ENCODE results near the gene KCNRG. TPM values are rescaled to one million over a fixed set of nuclear protein-coding genes. Genes with fewer than 3 reads are reported as not detected.
"Not testable (repeated sequence)": the region's sequence is repeated elsewhere in the genome, so short reads cannot be mapped to it uniquely, and the experiment has no call there.

KCNRG gene
- total RNA-seq, 1 experiment from 2014 or later, result 1.9 TPM

DNA sequence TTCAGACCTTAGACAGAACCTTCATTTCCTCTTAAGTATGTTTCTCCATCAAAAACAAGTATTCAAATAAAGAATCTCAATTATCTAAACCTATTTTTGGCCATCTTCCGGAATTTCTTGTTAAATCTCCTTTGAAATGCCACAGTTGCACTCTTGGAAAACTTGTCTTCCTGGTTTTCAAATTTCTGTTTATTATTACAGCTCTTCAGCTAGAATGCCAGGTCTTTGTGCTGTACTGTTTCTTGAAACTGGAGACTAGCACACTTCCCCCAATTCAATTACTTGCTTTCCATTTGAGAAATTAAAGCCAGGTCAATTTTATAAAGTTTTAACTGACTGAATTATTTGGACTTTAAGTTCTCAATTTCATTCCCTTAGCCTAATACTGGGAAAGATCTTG is 10.2 kb downstream of the KCNRG start:
- peak in 1 of 2 experiments; percentile 16 for DNase-seq (ENCODE audit: low read depth in 1 of 2, low spot score in 2 of 2)
- Histone ChIP-seq H3K36me3 (peaks cover 19% of the 10 kb centered on the region), H3K4me3 (no peak overlapping the region), H3K4me1 (replicated peaks) (peaks cover 12% of the 10 kb centered on the region), H3K27ac (no peak overlapping the region), H3K27me3 (replicated peaks) (no peaks in the 10 kb centered on the region), H3K9me3 (replicated peaks) (no peaks in the 10 kb centered on the region)

DNA sequence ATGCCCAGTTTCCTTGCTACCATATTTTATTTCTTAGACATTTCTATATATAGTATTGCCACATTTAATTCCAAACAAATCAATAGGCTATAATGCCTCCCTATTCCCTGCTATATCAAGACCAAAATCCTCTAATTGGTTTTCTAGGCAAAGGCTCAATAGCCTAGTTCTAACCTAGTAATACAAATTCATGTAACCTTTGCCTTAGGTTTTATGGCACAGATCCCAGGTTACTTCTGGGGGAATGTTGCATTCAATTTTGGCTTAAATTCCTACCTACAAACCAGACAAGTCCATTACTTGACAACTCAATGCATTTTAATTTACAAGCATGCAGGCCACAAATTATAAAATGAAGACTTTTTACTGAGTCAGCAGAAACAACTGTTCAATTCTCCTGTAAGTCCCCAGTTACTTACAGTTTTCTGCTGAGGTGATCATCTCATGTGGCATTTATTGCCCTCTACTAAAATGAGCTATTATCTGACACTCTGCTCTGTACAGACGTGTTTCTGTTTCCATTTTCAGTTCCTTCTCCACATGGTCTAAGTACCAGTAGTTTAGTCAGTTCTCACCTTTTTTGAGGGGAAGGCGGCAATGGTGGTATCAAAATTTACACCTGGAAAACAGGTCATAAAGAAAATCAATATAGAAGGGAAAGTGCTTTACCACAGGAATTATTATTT is 11.7 kb downstream of the KCNRG start:
- Histone ChIP-seq H3K9me3 (replicated peaks) (no peaks in the 10 kb centered on the region), H3K27ac (no peak overlapping the region), H3K36me3 (peaks cover 11% of the 10 kb centered on the region; the same call in 1 of the 2 replicates), H3K4me3 (no peak overlapping the region), H3K4me1 (replicated peaks) (peaks cover 12% of the 10 kb centered on the region), H3K27me3 (replicated peaks) (no peaks in the 10 kb centered on the region)
- no peak for DNase-seq (ENCODE audit: low read depth in 1 of 2, low spot score in 2 of 2)

GRCh38 chr13:50030315-50030714 is 15.1 kb downstream of the KCNRG start:
- Histone ChIP-seq H3K4me1 (replicated peaks) (peaks cover 11% of the 10 kb centered on the region), H3K27me3 (replicated peaks) (no peaks in the 10 kb centered on the region), H3K4me3 (no peak overlapping the region), H3K9me3 (replicated peaks) (no peaks in the 10 kb centered on the region), H3K36me3 (peaks cover 6% of the 10 kb centered on the region; the same call in 1 of the 2 replicates), H3K27ac (no peak overlapping the region)
- DNase-seq (ENCODE audit: low read depth in 1 of 2, low spot score in 2 of 2), result no peak

DNA sequence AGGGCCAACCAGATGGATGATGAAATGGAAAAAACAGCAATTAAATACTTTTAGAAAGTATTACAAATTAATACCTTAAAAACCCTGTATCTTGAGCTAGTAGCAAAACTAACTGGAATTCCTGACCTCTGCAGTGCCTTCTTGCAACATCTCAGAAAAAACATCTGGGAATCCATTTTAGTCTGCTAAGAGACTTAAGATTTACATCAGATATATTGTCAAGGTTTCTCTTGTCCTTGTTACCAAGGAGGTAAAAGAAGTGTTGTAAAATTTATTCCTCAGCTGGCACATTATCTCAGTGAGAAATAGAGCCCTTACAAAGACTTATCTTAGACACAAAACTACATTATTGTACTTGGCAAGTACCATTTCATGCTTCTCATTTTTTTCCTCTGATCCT is 18.5 kb downstream of the KCNRG start:
- no peaks in the 10 kb centered on the region for H3K4me1 ChIP-seq (replicated peaks)
- H3K4me3 ChIP-seq, result no peak overlapping the region
- no peaks in the 10 kb centered on the region for H3K9me3 ChIP-seq (replicated peaks)
- H3K27me3 ChIP-seq (replicated peaks), result no peaks in the 10 kb centered on the region
- no peak for DNase-seq (ENCODE audit: low read depth in 1 of 2, low spot score in 2 of 2)
- no peak overlapping the region for H3K27ac ChIP-seq
- no peaks in the 10 kb centered on the region for H3K36me3 ChIP-seq

DNA sequence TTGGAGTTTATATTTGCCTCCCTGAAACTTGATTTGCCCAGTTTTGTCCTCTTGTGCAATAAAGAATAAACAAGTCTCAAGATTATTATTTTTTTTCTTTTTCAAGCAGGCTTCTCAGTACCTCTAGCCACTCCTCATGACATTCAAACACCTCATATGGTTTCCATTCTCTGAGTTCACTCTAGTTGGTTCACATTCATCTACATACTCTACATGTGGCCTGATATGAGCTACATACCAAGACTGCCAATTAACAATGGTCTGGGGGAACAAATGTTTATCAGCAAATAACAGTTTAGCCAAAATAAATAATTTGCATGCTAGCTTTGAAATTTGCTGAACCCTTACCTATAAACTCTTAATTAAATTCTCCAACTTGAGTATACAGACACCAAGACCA is 22.5 kb downstream of the KCNRG start:
- peaks cover 28% of the 10 kb centered on the region for H3K36me3 ChIP-seq
- no peaks in the 10 kb centered on the region for H3K27me3 ChIP-seq (replicated peaks)
- H3K9me3 ChIP-seq (replicated peaks), result no peaks in the 10 kb centered on the region
- no peak for DNase-seq (ENCODE audit: low read depth in 1 of 2, low spot score in 2 of 2)
- H3K4me3 ChIP-seq, result no peak overlapping the region
- H3K4me1 ChIP-seq (replicated peaks), result no peaks in the 10 kb centered on the region
- H3K27ac ChIP-seq, result no peak overlapping the region

DNA sequence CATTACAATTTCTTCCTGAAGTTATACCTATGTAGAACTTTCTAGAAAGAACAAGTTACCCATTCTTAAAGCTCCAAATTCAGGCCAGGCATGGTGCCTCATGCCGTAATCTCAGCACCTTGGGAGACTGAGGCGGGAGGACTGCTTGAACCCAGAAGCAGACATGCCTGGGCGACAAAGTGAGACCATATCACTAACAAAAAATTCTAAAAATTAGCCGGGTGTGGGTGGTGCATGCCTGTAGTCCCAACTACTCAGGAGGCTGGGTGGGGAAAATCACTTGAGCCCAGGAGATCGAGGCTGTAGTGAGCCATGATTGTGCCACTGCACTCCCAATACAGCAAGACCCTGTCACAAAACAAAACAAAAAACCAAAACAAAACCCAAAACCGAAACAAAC is 23.0 kb downstream of the KCNRG start:
- Histone ChIP-seq H3K4me1 (replicated peaks) (no peaks in the 10 kb centered on the region), H3K27ac (no peak overlapping the region), H3K27me3 (replicated peaks) (no peaks in the 10 kb centered on the region), H3K9me3 (replicated peaks) (no peaks in the 10 kb centered on the region), H3K4me3 (no peak overlapping the region), H3K36me3 (peaks cover 32% of the 10 kb centered on the region)
- DNase-seq (ENCODE audit: low read depth in 1 of 2, low spot score in 2 of 2), result no peak

DNA sequence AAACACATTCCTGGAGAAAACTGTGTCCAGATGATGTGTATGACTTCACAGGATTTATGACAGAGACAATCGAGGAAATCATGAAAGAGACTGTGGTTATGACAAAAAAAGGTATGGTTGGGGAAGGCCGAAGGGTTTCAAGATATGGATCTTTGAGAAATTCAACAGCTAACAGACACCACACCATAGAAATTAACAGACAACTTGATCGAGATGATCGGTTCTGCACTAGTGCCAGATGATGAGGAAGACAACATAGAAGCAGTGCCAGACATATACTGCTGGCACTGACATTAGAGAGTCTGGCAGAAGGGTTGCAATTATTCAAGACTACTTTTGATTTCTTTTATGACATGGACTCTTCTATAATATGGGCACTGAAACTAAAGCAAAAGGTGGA is 37.2 kb downstream of the KCNRG start:
- peaks cover 75% of the 10 kb centered on the region for H3K36me3 ChIP-seq
- no peak for DNase-seq (ENCODE audit: low read depth in 1 of 2, low spot score in 2 of 2)
- peaks cover 6% of the 10 kb centered on the region; the same call in 1 of the 2 replicates for H3K4me1 ChIP-seq (replicated peaks)

GRCh38 chr13:50053844-50054243 is 38.6 kb downstream of the KCNRG start:
- H3K27ac ChIP-seq, result no peak overlapping the region
- DNase-seq (ENCODE audit: low read depth in 1 of 2, low spot score in 2 of 2), result no peak
- peaks cover 73% of the 10 kb centered on the region for H3K36me3 ChIP-seq
- no peaks in the 10 kb centered on the region for H3K9me3 ChIP-seq (replicated peaks)
- H3K4me3 ChIP-seq, result no peak overlapping the region
- no peaks in the 10 kb centered on the region for H3K27me3 ChIP-seq (replicated peaks)
- peaks cover 6% of the 10 kb centered on the region; the same call in 1 of the 2 replicates for H3K4me1 ChIP-seq (replicated peaks)

More for the DNA sequence above, 37.2 kb downstream of the KCNRG start:
- no peak overlapping the region for H3K4me3 ChIP-seq
- peak overlapping the region; percentile 18; the same call in 1 of the 2 replicates for H3K27ac ChIP-seq
- no peaks in the 10 kb centered on the region for H3K27me3 ChIP-seq (replicated peaks)
- H3K9me3 ChIP-seq (replicated peaks), result no peaks in the 10 kb centered on the region

DNA sequence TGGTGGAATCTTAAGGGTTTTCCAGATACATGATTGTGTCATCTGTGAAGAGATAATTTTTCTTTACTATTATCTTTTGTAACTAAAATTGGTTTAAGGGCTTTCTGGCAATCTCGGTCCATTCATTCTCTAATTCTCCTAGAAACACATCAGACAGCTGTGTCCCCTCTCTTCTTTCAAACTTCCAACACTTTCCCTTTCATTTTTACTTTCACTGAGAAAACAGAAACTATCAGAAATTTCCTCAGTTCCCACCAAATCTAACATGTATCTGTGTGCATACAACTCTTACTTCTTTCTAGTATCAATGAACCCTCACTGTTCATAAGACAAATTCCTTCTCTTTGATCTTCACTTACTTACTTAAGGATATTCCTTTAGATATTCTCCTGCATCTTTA is 40.2 kb downstream of the KCNRG start:
- Histone ChIP-seq H3K27ac (no peak overlapping the region), H3K4me1 (replicated peaks) (peaks cover 6% of the 10 kb centered on the region; the same call in 1 of the 2 replicates), H3K9me3 (replicated peaks) (no peaks in the 10 kb centered on the region), H3K36me3 (peaks cover 77% of the 10 kb centered on the region), H3K27me3 (replicated peaks) (no peaks in the 10 kb centered on the region), H3K4me3 (no peak overlapping the region)
- DNase-seq (ENCODE audit: low read depth in 1 of 2, low spot score in 2 of 2), result no peak

DNA sequence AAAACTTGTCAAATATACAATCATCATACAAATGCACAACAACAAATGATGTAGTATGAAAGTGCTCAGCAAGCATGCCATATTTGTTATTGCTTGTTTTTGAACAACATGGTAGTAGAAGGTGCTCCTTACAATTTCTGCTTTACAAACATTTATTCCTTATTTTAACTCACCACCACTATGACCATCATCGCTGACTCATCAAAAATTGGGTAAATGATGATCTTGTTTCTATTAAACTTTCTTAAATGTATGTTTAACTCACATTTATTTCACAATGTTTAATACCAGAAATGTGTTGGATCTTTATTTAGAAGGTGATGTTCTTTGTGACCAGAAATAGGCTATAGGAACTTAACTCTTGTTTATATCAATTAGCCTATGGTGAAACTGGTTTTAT is 45.5 kb downstream of the KCNRG start:
- Histone ChIP-seq H3K4me1 (replicated peaks) (no peaks in the 10 kb centered on the region), H3K4me3 (no peak overlapping the region), H3K27me3 (replicated peaks) (no peaks in the 10 kb centered on the region), H3K27ac (no peak overlapping the region), H3K9me3 (replicated peaks) (no peaks in the 10 kb centered on the region), H3K36me3 (peaks cover 74% of the 10 kb centered on the region)
- DNase-seq (ENCODE audit: low read depth in 1 of 2, low spot score in 2 of 2), result no peak

- H3K9me3 ChIP-seq (replicated peaks); DNase-seq (ENCODE audit: low read depth in 1 of 2, low spot score in 2 of 2); H3K27me3 ChIP-seq (replicated peaks); H3K27ac ChIP-seq; H3K4me3 ChIP-seq; H3K4me1 ChIP-seq (replicated peaks): not testable (repeated sequence)
- peaks cover 77% of the 10 kb centered on the region for H3K36me3 ChIP-seq
Observed at GRCh38 chr13:50062336-50062735, 47.1 kb downstream of the KCNRG start.

DNA sequence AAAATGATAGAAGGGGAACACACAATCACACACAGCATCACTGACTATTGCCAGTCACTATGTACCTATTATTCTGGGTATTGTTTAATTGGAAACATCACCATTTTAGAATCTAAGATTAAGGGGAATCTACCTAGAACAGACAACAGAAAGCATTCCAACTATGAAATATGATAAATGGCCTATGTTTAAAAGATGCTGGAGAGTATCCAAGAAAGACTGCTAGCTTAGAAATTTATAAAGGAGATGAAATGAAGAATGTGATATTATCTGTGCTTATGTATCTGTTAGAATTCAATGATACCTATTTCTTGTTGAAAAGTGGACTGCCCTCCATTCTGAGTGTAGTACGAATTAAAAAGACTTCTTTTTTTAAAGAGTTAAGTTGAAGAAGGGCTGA is 50.5 kb downstream of the KCNRG start:
- Histone ChIP-seq H3K27me3 (replicated peaks) (no peaks in the 10 kb centered on the region), H3K27ac (no peak overlapping the region), H3K36me3 (peaks cover 80% of the 10 kb centered on the region), H3K4me3 (no peak overlapping the region), H3K9me3 (replicated peaks) (no peaks in the 10 kb centered on the region), H3K4me1 (replicated peaks) (no peaks in the 10 kb centered on the region)
- DNase-seq (ENCODE audit: low read depth in 1 of 2, low spot score in 2 of 2), result no peak

DNA sequence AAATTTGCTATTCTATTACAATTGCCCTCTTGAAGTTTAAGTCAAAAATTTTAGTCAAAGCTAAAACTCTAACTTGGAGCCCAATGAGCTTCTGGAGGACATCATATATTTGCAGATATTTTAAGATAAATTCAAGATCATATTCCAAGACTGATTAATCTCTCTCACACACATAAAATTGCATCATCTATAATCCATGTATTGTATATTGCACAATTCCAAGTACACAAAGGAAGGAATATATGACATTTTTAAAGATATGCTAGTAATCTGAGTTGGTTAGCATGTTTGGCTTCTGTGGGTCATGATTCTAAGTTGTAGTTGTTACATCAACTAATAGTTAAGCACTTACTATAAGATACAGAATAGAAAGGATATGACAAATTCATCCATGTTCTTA is 53.3 kb downstream of the KCNRG start:
- H3K9me3 ChIP-seq (replicated peaks), result no peaks in the 10 kb centered on the region
- H3K27ac ChIP-seq, result no peak overlapping the region
- DNase-seq (ENCODE audit: low read depth in 1 of 2, low spot score in 2 of 2), result no peak
- peaks cover 9% of the 10 kb centered on the region for H3K4me1 ChIP-seq (replicated peaks)
- no peaks in the 10 kb centered on the region for H3K27me3 ChIP-seq (replicated peaks)
- H3K36me3 ChIP-seq, result peaks cover 79% of the 10 kb centered on the region
- H3K4me3 ChIP-seq, result no peak overlapping the region

GRCh38 chr13:50069261-50069660 is 54.0 kb downstream of the KCNRG start:
- DNase-seq (ENCODE audit: low read depth in 1 of 2, low spot score in 2 of 2), result no peak
- Histone ChIP-seq H3K9me3 (replicated peaks) (no peaks in the 10 kb centered on the region), H3K27me3 (replicated peaks) (no peaks in the 10 kb centered on the region), H3K27ac (no peak overlapping the region), H3K4me1 (replicated peaks) (peaks cover 12% of the 10 kb centered on the region), H3K4me3 (no peak overlapping the region), H3K36me3 (peaks cover 77% of the 10 kb centered on the region)

DNA sequence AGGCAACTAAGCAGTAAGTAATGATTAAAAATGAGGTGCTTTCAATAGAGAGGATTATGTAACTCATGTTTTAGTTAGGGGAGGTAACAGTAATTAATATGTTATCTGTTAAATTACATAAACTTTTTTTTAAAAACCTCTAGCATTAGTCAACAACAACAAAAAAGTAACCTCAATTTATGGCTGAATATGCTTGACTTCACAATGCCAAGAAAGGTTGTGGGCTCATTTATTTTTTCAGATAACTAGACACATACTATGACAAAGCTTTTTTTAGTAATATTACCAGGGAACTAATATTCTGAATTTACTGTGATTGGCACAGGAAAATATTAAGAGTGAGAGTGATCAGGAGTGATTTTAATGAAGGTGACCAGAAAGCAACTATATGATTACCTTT is 54.9 kb downstream of the KCNRG start:
- Histone ChIP-seq H3K9me3 (replicated peaks) (no peaks in the 10 kb centered on the region), H3K4me3 (no peak overlapping the region), H3K27me3 (replicated peaks) (no peaks in the 10 kb centered on the region), H3K27ac (no peak overlapping the region), H3K36me3 (peaks cover 76% of the 10 kb centered on the region), H3K4me1 (replicated peaks) (peaks cover 12% of the 10 kb centered on the region)
- no peak for DNase-seq (ENCODE audit: low read depth in 1 of 2, low spot score in 2 of 2)
